Endothelial cell (in vitro differentiated cells): ENCODE measurements around the gene AAK1. TPM values are rescaled to one million over a fixed set of nuclear protein-coding genes. Genes with fewer than 3 reads are reported as not detected.
"Not testable (repeated sequence)": the region's sequence is repeated elsewhere in the genome, so short reads cannot be mapped to it uniquely, and the experiment has no call there.

Experiments
- DNase-seq: peaks from one replicate; pipeline ENCODE4 v3.0.0; 2021; ENCODE audit warnings: low spot score
- H3K27ac Mint-ChIP-seq: one replicate; pipeline ENCODE4 v1.8.0; 2021; ENCODE audit warnings: mixed read lengths, inconsistent platforms; ENCODE audit not compliant: unreplicated experiment
- H3K27me3 Mint-ChIP-seq: one replicate; pipeline ENCODE4 v1.8.0; 2021; ENCODE audit warnings: mild to moderate bottlenecking, moderate library complexity, mixed read lengths, inconsistent platforms; ENCODE audit not compliant: unreplicated experiment
- H3K36me3 Mint-ChIP-seq: one replicate; pipeline ENCODE4 v1.8.0; 2021; ENCODE audit warnings: mild to moderate bottlenecking, low read depth, mixed read lengths, inconsistent platforms; ENCODE audit not compliant: unreplicated experiment
- H3K4me1 Mint-ChIP-seq: one replicate; pipeline ENCODE4 v1.8.0; 2021; ENCODE audit warnings: mild to moderate bottlenecking, mixed read lengths, inconsistent platforms; ENCODE audit not compliant: unreplicated experiment
- H3K4me3 Mint-ChIP-seq: one replicate; pipeline ENCODE4 v1.8.0; 2021; ENCODE audit warnings: mild to moderate bottlenecking, mixed read lengths, inconsistent platforms; ENCODE audit not compliant: unreplicated experiment
- H3K9me3 Mint-ChIP-seq: one replicate; pipeline ENCODE4 v1.8.0; 2021; ENCODE audit warnings: mixed read lengths, inconsistent platforms; ENCODE audit not compliant: unreplicated experiment
- total RNA-seq: library from RNA; stranded (reverse); fragmentation: NEBNext Ultra II Directional; extraction: Animal tissue kit (Norgen Biotek cat#: 25700); gene quantifications from one replicate; pipeline ENCODE4 v1.2.1, GENCODE V29; 2021; ENCODE audit not compliant: unreplicated experiment
- TF ChIP-seq, protein P1 (sequence below): fragments of 200-600 bp; sonication (generic); IDR thresholded peaks from one replicate; pipeline ENCODE4 v1.5.0; 2021; ENCODE audit warnings: antibody characterized with exemption; ENCODE audit not compliant: unreplicated experiment

Gene AAK1
- total RNA-seq, 1 donor from 2014 or later = 144 TPM

DNA sequence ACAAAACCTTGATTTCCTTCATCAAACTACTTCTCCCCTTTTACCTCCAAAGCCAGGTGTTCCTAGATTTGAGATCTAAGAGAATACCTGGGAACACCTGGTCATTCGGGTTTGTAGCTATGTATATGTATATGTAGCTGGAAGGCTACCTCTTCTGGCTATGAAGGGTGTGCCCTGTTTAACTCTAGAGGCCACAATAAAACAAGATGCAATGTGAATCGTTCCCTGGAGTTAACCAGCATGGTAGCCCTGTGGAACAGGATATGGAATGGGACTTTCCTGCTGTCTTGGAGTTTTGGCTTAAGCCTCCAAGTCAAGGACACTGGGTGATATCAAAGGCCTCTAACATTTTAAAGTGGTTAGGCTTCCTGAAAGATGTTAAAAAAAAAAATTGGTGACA lies 188.6 kb downstream of the AAK1 start:
- H3K4me3 Mint-ChIP-seq = no peak overlapping the region
- no peaks in the 10 kb centered on the region for H3K9me3 Mint-ChIP-seq
- H3K27me3 Mint-ChIP-seq = no peaks in the 10 kb centered on the region
- H3K36me3 Mint-ChIP-seq = no peaks in the 10 kb centered on the region
- DNase-seq = no peak
- TF ChIP-seq, protein P1, sequence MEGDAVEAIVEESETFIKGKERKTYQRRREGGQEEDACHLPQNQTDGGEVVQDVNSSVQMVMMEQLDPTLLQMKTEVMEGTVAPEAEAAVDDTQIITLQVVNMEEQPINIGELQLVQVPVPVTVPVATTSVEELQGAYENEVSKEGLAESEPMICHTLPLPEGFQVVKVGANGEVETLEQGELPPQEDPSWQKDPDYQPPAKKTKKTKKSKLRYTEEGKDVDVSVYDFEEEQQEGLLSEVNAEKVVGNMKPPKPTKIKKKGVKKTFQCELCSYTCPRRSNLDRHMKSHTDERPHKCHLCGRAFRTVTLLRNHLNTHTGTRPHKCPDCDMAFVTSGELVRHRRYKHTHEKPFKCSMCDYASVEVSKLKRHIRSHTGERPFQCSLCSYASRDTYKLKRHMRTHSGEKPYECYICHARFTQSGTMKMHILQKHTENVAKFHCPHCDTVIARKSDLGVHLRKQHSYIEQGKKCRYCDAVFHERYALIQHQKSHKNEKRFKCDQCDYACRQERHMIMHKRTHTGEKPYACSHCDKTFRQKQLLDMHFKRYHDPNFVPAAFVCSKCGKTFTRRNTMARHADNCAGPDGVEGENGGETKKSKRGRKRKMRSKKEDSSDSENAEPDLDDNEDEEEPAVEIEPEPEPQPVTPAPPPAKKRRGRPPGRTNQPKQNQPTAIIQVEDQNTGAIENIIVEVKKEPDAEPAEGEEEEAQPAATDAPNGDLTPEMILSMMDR = no peak
- H3K4me1 Mint-ChIP-seq = peaks cover 9% of the 10 kb centered on the region
- no peak overlapping the region for H3K27ac Mint-ChIP-seq

DNA sequence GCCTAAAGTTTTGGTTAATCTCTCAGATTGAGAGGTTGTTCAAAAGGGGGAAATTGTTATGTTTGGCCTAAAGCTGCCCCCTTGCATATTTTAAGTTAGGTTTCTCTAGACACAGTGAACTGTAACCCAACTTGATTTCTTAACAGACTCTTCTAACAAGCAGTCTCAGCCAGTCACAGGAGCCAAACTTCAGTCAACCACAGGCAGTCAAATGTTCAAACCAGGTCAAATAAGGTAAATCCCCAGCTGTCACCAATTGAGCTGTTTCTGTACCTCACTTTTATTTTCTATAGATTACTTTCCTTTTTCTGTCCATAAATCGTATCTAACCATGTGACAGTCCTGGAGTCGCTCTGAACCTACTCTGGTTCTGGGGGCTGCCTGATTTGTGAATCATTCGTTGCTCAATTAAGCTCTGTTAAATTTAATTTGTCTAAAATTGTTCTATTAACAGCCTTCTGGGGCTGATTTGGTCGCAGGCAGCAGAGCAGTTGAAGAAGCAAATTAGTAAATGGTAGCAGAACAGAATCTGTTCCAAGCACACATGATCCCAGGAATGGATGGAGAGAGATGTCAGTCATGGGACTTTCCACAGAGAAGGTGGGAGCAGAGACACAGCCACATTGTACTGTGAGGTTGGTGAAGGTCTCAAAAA lies 189.9 kb downstream of the AAK1 start:
- Mint-ChIP-seq H3K27me3 (no peaks in the 10 kb centered on the region), H3K36me3 (no peaks in the 10 kb centered on the region), H3K4me1 (peaks cover 5% of the 10 kb centered on the region), H3K4me3 (no peak overlapping the region), H3K27ac (no peak overlapping the region), H3K9me3 (no peaks in the 10 kb centered on the region)
- TF ChIP-seq, protein P1 = no peak
- DNase-seq = no peak

DNA sequence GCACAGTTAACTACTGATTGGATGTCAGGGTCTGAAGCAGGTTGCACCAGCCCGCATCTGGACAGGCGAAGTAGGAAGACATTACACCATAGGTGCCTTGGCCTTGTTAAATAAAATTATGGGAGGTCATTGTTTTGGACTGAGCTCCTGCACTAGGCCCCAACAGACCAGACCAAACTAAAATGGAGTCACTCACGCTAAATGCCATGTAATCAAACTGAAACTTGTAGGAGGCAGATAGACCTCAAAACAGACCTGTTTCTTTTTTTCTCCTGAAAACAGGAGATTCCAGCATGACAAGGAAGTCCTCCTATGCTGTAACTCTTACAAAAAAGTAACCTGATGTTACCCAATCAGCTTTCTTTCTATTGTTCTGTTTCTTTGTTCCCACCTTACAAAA lies 190.9 kb downstream of the AAK1 start:
- TF ChIP-seq, protein P1 = no peak
- H3K9me3 Mint-ChIP-seq = no peaks in the 10 kb centered on the region
- H3K4me3 Mint-ChIP-seq = no peak overlapping the region
- peaks cover 3% of the 10 kb centered on the region for H3K36me3 Mint-ChIP-seq
- H3K27ac Mint-ChIP-seq = no peak overlapping the region
- H3K4me1 Mint-ChIP-seq = peaks cover 7% of the 10 kb centered on the region
- no peak for DNase-seq
- H3K27me3 Mint-ChIP-seq = no peaks in the 10 kb centered on the region

- H3K36me3 Mint-ChIP-seq = peaks cover 6% of the 10 kb centered on the region
- H3K4me3 Mint-ChIP-seq = no peak overlapping the region
- DNase-seq = no peak
- H3K9me3 Mint-ChIP-seq = no peaks in the 10 kb centered on the region
- TF ChIP-seq, protein P1 = no peak
- peaks cover 7% of the 10 kb centered on the region for H3K4me1 Mint-ChIP-seq
- H3K27me3 Mint-ChIP-seq = peaks cover 2% of the 10 kb centered on the region
- H3K27ac Mint-ChIP-seq = no peak overlapping the region
Observed at GRCh38 chr2:69450735-69451416, 192.7 kb downstream of the AAK1 start.

DNA sequence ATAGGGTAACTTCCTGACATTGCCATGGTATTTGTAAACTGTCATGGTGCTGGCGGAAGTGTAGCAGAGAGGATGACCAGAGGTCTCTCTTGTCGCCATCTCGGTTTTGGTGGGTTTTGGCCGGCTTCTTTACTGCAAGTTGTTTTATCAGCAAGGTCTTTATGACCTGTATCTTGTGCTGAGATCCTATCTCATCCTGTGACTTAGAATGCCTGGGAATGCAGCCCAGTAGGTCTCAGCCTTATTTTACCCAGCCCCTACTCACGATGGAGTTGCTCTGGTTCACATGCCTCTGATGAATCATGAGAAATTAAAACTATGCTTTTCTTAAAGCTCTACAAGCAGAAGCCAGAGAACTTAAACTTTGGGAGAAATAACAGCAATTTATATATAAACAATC lies 193.6 kb downstream of the AAK1 start:
- Mint-ChIP-seq H3K9me3 (no peaks in the 10 kb centered on the region), H3K27me3 (peaks cover 2% of the 10 kb centered on the region), H3K4me3 (no peak overlapping the region), H3K4me1 (peaks cover 7% of the 10 kb centered on the region), H3K27ac (no peak overlapping the region), H3K36me3 (peaks cover 6% of the 10 kb centered on the region)
- TF ChIP-seq, protein P1 = no peak
- DNase-seq = no peak

DNA sequence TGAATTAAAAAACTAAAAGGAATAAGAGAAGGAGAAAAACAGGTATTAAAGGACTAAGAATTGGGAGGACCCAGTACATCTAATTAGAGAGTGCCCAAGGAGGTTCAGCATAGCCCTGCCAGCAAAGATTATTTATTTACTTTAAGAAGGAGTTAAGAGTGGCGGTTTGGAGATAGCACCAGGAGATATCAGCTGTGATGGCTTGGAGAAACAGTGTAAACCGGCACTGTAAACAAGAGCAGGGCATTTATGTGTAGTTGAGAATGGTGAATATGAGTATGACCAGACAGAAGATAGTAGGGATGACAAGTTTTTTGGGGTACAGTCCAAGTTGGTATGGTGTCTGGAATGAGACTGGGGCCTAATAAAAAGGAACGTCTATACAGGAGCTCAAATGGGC lies 199.9 kb downstream of the AAK1 start:
- H3K27ac Mint-ChIP-seq, H3K27me3 Mint-ChIP-seq, DNase-seq, H3K9me3 Mint-ChIP-seq, H3K4me1 Mint-ChIP-seq, H3K4me3 Mint-ChIP-seq: not testable (repeated sequence)
- H3K36me3 Mint-ChIP-seq = peaks cover 18% of the 10 kb centered on the region

GRCh38 chr2:69439499-69439898 lies 204.0 kb downstream of the AAK1 start:
- not testable (repeated sequence) for DNase-seq, H3K9me3 Mint-ChIP-seq, H3K27ac Mint-ChIP-seq, H3K4me3 Mint-ChIP-seq
- H3K27me3 Mint-ChIP-seq = peaks cover 13% of the 10 kb centered on the region
- H3K36me3 Mint-ChIP-seq = peaks cover 21% of the 10 kb centered on the region
- H3K4me1 Mint-ChIP-seq = peaks cover 15% of the 10 kb centered on the region
